Dendritic cell treated with granulocyte-macrophage colony-stimulating factor and Interleukin-4, amounts not matched to agents 40 ng/mL and 50 ng/mL, for 4 days (primary cell): Measurements from ENCODE around the gene STX7.

Experiments
- H3K27ac Mint-ChIP-seq: one replicate; pipeline ENCODE4 v1.8.0; 2022; ENCODE audit warnings: mild to moderate bottlenecking, mixed read lengths
- H3K27me3 Mint-ChIP-seq: one replicate; pipeline ENCODE4 v1.8.0; 2022; ENCODE audit warnings: mild to moderate bottlenecking, mixed read lengths
- H3K36me3 Mint-ChIP-seq: one replicate; pipeline ENCODE4 v1.8.0; 2022; ENCODE audit warnings: low read depth, mixed read lengths
- H3K4me1 Mint-ChIP-seq: one replicate; pipeline ENCODE4 v1.8.0; 2022; ENCODE audit warnings: low read depth, mixed read lengths
- H3K4me3 Mint-ChIP-seq: one replicate; pipeline ENCODE4 v1.8.0; 2022; ENCODE audit warnings: mild to moderate bottlenecking, moderate library complexity, mixed read lengths
- H3K9me3 Mint-ChIP-seq: one replicate; pipeline ENCODE4 v1.8.0; 2022; ENCODE audit warnings: mixed read lengths
- intact Hi-C: fragments of 100-400 bp; cut with micrococcal nuclease; formaldehyde crosslinking; loops from one replicate; pipeline ENCODE4 v1.15.0; 2022

The STX7 gene

DNA sequence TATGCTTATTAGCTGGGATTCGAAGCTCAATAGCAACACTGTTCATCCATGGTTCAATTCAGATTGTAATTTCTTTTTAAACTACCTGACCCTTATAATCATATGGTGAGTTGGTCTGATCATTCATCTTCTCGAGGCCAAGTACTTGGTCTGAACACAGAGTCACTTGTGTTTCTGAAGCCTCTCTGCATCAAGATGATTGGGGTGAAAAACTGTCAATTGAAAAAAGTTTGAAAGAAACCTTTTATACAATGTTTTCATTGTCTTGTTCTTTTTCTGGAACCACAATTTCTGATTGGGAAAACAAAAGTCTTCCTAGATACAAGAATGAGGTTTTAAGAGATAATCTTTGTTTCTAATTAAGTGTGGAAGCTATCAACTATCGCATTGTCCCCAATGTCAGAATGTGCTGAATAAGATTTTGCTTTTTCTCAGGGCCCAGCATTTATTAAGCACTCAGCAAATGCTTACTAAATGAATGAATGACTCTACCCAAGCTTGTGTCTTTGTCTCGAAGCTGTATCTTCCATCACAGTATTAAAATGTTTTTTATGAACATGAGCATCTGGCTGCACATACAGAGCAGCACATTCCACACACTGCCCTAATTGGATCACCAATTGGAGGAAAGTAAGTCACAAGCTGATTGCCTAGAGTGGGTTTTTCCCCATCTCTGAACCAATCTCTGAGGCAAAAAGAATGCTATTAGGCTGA, 66.6 kb downstream of the STX7 start:
- no peak overlapping the region for H3K27ac Mint-ChIP-seq
- H3K9me3 Mint-ChIP-seq: peaks cover 22% of the 10 kb centered on the region
- H3K4me1 Mint-ChIP-seq: no peaks in the 10 kb centered on the region
- no peak overlapping the region for H3K4me3 Mint-ChIP-seq
- intact Hi-C loops: no loop called here
- peaks cover 47% of the 10 kb centered on the region for H3K36me3 Mint-ChIP-seq
- H3K27me3 Mint-ChIP-seq: no peaks in the 10 kb centered on the region

- Mint-ChIP-seq H3K27me3 (no peaks in the 10 kb centered on the region), H3K9me3 (peaks cover 22% of the 10 kb centered on the region), H3K27ac (no peak overlapping the region), H3K4me1 (no peaks in the 10 kb centered on the region), H3K4me3 (no peak overlapping the region), H3K36me3 (peaks cover 38% of the 10 kb centered on the region)
- intact Hi-C loops: no loop called here
These were observed 67.5 kb downstream of the STX7 start for GRCh38 chr6:132445201-132445951.

DNA sequence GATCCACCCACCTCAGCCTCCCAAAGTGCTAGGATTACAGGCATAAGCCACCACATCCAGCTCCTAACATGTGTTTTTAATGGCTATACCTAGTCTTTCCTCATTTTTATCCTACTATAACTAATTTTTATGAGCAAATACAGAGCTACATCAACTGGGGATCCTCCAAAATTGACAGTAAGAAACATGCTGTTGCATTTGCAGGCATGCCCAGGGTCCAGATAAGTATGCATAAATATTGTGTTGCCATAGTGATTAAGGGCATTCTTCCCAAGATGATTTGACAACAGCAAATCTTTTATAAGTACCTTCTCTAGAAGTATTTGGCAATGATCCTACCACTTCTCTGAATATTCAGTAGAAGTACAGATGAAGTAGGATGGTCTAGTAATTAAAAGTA, 69.7 kb downstream of the STX7 start:
- H3K36me3 Mint-ChIP-seq: peaks cover 16% of the 10 kb centered on the region
- no peak overlapping the region for H3K27ac Mint-ChIP-seq
- H3K4me1 Mint-ChIP-seq: no peaks in the 10 kb centered on the region
- H3K27me3 Mint-ChIP-seq: no peaks in the 10 kb centered on the region
- peaks cover 22% of the 10 kb centered on the region for H3K9me3 Mint-ChIP-seq
- intact Hi-C loops: no loop called here
- H3K4me3 Mint-ChIP-seq: no peak overlapping the region

DNA sequence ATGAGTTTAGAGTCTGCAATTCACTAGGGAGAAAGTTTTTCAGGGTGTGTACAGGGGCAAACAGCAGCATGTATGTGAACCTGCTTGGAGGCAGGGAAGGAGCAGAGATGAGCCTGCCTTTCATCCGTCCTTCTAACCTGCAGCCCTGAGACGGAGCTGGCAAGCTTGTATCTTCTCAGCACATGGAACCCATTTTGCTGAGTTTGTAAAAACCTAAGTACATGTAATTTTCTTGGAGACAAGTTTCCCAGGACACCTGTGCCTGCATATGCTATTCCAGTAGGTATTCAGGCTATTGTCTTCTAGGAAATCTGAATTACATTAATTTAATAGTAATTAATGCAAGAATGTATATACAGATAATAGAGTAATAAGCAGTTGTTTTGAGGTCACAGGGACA, 82.8 kb downstream of the STX7 start:
- Mint-ChIP-seq H3K9me3 (peaks cover 6% of the 10 kb centered on the region), H3K27me3 (peaks cover 6% of the 10 kb centered on the region), H3K36me3 (no peaks in the 10 kb centered on the region), H3K27ac (no peak overlapping the region), H3K4me3 (no peak overlapping the region), H3K4me1 (no peaks in the 10 kb centered on the region)
- intact Hi-C loops: no loop called here

GRCh38 chr6:132425176-132425575, 87.7 kb downstream of the STX7 start:
- intact Hi-C loops: no loop called here
- Mint-ChIP-seq H3K27me3 (peaks cover 5% of the 10 kb centered on the region), H3K27ac (no peak overlapping the region), H3K36me3 (no peaks in the 10 kb centered on the region), H3K9me3 (peaks cover 24% of the 10 kb centered on the region), H3K4me3 (no peak overlapping the region), H3K4me1 (no peaks in the 10 kb centered on the region)

GRCh38 chr6:132423839-132424238, 89.1 kb downstream of the STX7 start:
- Mint-ChIP-seq H3K27ac (no peak overlapping the region), H3K9me3 (peaks cover 24% of the 10 kb centered on the region), H3K4me3 (no peak overlapping the region), H3K27me3 (peaks cover 5% of the 10 kb centered on the region), H3K4me1 (no peaks in the 10 kb centered on the region), H3K36me3 (no peaks in the 10 kb centered on the region)
- intact Hi-C loops: no loop called here

GRCh38 chr6:132418235-132418965, 94.5 kb downstream of the STX7 start:
- Mint-ChIP-seq H3K4me1 (no peaks in the 10 kb centered on the region), H3K27ac (no peak overlapping the region), H3K4me3 (no peak overlapping the region), H3K9me3 (peaks cover 28% of the 10 kb centered on the region), H3K36me3 (no peaks in the 10 kb centered on the region), H3K27me3 (peaks cover 16% of the 10 kb centered on the region)
- intact Hi-C loops: no loop called here

DNA sequence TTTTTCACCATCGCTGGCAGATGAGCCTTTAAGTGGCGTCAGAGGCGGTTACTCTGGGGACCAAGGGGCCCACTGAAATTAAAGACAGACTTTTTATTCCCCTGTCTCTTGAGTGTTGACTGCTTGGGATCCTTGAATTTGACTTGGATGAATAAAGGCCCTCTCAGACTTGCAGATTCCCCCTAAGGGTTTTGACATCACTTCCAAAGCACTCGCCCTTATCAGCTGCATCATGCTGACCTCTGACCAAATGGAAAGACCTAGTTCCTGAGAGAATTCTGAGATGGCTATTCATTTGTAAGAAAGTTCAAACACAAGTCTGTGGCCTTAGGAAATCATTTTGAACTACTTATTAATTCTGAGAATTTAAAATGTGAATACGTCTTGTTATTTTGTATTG, 98.2 kb downstream of the STX7 start:
- intact Hi-C loops: no loop called here
- H3K4me3 Mint-ChIP-seq: no peak overlapping the region
- H3K36me3 Mint-ChIP-seq: no peaks in the 10 kb centered on the region
- H3K27ac Mint-ChIP-seq: no peak overlapping the region
- no peaks in the 10 kb centered on the region for H3K4me1 Mint-ChIP-seq
- peaks cover 23% of the 10 kb centered on the region for H3K27me3 Mint-ChIP-seq
- H3K9me3 Mint-ChIP-seq: peaks cover 13% of the 10 kb centered on the region

- no peak overlapping the region for H3K27ac Mint-ChIP-seq
These were observed 98.6 kb downstream of the STX7 start for GRCh38 chr6:132414322-132414721.

DNA sequence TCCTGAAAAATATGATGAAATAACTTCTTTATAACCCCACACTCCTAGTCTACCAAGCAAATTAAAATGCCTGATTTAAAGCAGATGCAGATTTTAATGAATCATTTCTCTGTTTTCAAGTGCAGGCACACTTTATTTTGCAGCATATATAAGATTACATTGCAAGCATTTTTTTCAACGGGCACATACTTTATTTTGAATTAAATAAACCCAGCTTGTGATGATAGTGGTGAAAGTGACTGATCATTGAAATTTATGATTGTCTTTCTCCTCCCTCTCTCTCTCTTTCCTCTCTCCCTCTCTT, 99.5 kb downstream of the STX7 start:
- Mint-ChIP-seq H3K36me3 (no peaks in the 10 kb centered on the region), H3K9me3 (peaks cover 13% of the 10 kb centered on the region), H3K27ac (no peak overlapping the region), H3K27me3 (peaks cover 25% of the 10 kb centered on the region), H3K4me3 (no peak overlapping the region), H3K4me1 (no peaks in the 10 kb centered on the region)
- intact Hi-C loops: no loop called here

More at GRCh38 chr6:132414322-132414721, 98.6 kb downstream of the STX7 start:
- Mint-ChIP-seq H3K36me3 (no peaks in the 10 kb centered on the region), H3K9me3 (peaks cover 13% of the 10 kb centered on the region), H3K4me3 (no peak overlapping the region), H3K27me3 (peaks cover 23% of the 10 kb centered on the region), H3K4me1 (no peaks in the 10 kb centered on the region)
- intact Hi-C loops: no loop called here

DNA sequence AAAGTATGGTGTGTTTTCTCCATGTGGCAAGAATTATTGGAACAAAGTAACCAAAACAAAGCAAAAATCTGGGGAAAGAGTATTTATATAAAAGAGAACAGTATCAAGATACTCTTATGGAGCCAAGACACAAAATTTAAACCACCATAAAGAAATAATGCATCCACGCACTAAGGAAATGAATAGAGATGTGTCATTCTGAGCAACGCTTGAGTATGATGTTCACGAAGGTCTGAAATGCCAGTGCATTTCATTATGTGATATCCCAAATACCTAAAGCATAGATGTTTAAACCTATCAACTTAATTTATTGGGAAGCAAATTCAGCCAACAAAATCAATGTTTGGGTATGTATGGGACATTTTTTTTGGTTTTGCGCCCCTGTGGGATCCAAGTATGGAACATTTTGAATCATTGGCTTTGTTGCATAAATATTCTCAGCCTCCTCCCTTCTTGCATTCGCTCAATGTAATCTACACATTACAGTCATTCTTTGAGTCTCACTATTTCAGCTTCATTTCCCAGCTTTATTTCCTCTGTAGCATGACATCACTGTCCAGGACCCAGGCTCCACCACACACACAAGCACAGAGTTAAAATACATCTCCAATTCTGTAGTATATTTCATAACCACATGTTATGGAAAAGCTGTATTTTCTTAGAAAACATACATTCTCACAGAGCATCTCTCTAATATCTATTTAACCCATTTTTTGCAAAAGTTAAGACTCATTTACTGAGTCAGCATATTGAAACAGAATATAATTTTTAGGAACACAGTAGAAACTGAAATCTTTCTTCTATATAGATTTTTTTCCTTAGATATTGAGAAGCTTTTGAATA, 100.0 kb downstream of the STX7 start:
- Mint-ChIP-seq H3K27ac (no peak overlapping the region), H3K9me3 (peaks cover 13% of the 10 kb centered on the region), H3K4me3 (no peak overlapping the region), H3K36me3 (no peaks in the 10 kb centered on the region), H3K27me3 (peaks cover 25% of the 10 kb centered on the region), H3K4me1 (no peaks in the 10 kb centered on the region)
- intact Hi-C loops: no loop called here

DNA sequence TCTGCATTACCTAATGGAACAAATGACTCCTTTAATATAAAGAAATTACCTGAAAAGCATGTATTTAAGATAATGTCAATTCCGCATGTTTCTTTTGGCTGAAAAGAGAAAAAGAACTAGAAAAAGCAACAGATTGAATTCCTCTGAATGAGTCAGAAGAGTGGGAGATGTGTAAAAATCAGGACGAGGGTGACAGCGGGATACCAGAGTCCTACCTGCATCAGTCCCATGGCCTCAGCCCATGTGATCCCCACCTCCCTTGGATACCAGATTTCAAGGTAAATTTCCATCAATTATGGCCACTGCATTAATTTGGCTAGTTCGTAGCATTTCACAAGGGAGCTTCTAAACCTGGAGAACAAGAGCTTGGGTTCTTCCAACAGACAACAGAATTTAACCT, 101.6 kb downstream of the STX7 start:
- no peaks in the 10 kb centered on the region for H3K36me3 Mint-ChIP-seq
- H3K27ac Mint-ChIP-seq: no peak overlapping the region
- peaks cover 5% of the 10 kb centered on the region for H3K9me3 Mint-ChIP-seq
- intact Hi-C loops: no loop called here
- no peak overlapping the region for H3K4me3 Mint-ChIP-seq
- no peaks in the 10 kb centered on the region for H3K4me1 Mint-ChIP-seq
- peaks cover 30% of the 10 kb centered on the region for H3K27me3 Mint-ChIP-seq

- intact Hi-C loops: no loop called here
- H3K27me3 Mint-ChIP-seq: peaks cover 33% of the 10 kb centered on the region
- H3K4me1 Mint-ChIP-seq: no peaks in the 10 kb centered on the region
- H3K4me3 Mint-ChIP-seq: no peak overlapping the region
- H3K27ac Mint-ChIP-seq: no peak overlapping the region
- H3K36me3 Mint-ChIP-seq: no peaks in the 10 kb centered on the region
- peaks cover under 1% of the 10 kb centered on the region for H3K9me3 Mint-ChIP-seq
These were observed 102.1 kb downstream of the STX7 start for GRCh38 chr6:132410830-132411229.
